Ishikawa (cell line): ENCODE data around the gene ZNF365.

Experiments used
- CEBPB ChIP-seq: IDR thresholded peaks from 2 replicates; pipeline ENCODE4 v1.6.1; 2012
- CREB1 ChIP-seq: IDR thresholded peaks from 2 replicates; pipeline ENCODE4 v1.6.1; 2012; ENCODE audit warnings: low read depth
- EGR1 ChIP-seq: IDR thresholded peaks from 2 replicates; pipeline ENCODE4 v1.6.1; 2012
- EP300 ChIP-seq: IDR thresholded peaks from 2 replicates; pipeline ENCODE4 v1.6.1; 2012; ENCODE audit warnings: borderline replicate concordance
- FOXM1 ChIP-seq: IDR thresholded peaks from 2 replicates; pipeline ENCODE4 v1.6.1; 2012; ENCODE audit warnings: low read depth, borderline replicate concordance
- MAX ChIP-seq: IDR thresholded peaks from 2 replicates; pipeline ENCODE4 v1.6.1; 2012
- NFIC ChIP-seq: IDR thresholded peaks from 2 replicates; pipeline ENCODE4 v1.6.1; 2012
- RAD21 ChIP-seq: IDR thresholded peaks from 2 replicates; pipeline ENCODE4 v1.6.1; 2012; ENCODE audit warnings: low read depth
- TAF1 ChIP-seq: IDR thresholded peaks from 2 replicates; pipeline ENCODE4 v1.6.1; 2012; ENCODE audit warnings: low read depth, mild to moderate bottlenecking
- TCF12 ChIP-seq: IDR thresholded peaks from 2 replicates; pipeline ENCODE4 v1.6.1; 2012; ENCODE audit warnings: low read depth
- TEAD4 ChIP-seq: IDR thresholded peaks from 2 replicates; pipeline ENCODE4 v1.6.1; 2012
- USF1 ChIP-seq: IDR thresholded peaks from 2 replicates; pipeline ENCODE4 v1.6.1; 2012
- YY1 ChIP-seq: IDR thresholded peaks from 2 replicates; pipeline ENCODE4 v1.6.1; 2012; ENCODE audit warnings: low read depth
- ZBTB7A ChIP-seq: IDR thresholded peaks from 2 replicates; pipeline ENCODE4 v1.6.1; 2012; ENCODE audit warnings: low read depth
- TF ChIP-seq, protein P1 (sequence below): IDR thresholded peaks from 2 replicates; pipeline ENCODE4 v1.6.1; 2012; ENCODE audit warnings: low read depth, mild to moderate bottlenecking

The ZNF365 gene

DNA sequence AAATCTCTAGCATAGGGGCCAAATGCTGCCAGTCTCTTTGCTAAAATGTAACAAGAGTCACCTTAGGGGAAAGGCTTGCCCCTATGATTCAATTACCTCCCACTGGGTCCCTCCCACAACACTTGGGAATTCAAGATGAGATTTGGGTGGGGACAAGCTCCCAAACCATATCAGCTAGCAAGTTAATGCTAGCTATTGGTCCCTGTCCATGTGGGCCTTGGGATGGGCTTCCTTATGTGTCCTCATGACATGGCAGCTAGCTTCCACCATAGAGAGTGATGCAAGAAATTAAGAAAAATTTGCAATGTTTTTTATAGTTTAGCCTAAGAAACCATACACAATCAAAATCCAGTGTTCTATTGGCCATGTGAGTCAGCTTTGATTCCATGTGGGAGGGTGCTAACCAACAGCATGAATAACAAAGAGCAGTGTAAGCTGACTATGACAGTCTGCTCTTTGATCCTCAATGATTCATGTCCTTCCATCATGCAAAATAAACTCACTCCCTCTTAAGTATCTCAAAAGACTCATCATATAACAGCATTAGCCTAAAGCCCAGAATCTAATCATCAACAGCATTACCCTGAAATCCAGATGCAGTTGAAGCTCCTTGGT, 21.7 kb upstream of the ZNF365 start:
- TF ChIP-seq MAX (no peak), CREB1 (no peak), NFIC (no peak), TCF12 (no peak), EP300 (no peak), USF1 (no peak), RAD21 (no peak), YY1 (no peak), CEBPB (no peak), ZBTB7A (no peak)
- TF ChIP-seq, protein P1, sequence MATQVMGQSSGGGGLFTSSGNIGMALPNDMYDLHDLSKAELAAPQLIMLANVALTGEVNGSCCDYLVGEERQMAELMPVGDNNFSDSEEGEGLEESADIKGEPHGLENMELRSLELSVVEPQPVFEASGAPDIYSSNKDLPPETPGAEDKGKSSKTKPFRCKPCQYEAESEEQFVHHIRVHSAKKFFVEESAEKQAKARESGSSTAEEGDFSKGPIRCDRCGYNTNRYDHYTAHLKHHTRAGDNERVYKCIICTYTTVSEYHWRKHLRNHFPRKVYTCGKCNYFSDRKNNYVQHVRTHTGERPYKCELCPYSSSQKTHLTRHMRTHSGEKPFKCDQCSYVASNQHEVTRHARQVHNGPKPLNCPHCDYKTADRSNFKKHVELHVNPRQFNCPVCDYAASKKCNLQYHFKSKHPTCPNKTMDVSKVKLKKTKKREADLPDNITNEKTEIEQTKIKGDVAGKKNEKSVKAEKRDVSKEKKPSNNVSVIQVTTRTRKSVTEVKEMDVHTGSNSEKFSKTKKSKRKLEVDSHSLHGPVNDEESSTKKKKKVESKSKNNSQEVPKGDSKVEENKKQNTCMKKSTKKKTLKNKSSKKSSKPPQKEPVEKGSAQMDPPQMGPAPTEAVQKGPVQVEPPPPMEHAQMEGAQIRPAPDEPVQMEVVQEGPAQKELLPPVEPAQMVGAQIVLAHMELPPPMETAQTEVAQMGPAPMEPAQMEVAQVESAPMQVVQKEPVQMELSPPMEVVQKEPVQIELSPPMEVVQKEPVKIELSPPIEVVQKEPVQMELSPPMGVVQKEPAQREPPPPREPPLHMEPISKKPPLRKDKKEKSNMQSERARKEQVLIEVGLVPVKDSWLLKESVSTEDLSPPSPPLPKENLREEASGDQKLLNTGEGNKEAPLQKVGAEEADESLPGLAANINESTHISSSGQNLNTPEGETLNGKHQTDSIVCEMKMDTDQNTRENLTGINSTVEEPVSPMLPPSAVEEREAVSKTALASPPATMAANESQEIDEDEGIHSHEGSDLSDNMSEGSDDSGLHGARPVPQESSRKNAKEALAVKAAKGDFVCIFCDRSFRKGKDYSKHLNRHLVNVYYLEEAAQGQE = no peak

DNA sequence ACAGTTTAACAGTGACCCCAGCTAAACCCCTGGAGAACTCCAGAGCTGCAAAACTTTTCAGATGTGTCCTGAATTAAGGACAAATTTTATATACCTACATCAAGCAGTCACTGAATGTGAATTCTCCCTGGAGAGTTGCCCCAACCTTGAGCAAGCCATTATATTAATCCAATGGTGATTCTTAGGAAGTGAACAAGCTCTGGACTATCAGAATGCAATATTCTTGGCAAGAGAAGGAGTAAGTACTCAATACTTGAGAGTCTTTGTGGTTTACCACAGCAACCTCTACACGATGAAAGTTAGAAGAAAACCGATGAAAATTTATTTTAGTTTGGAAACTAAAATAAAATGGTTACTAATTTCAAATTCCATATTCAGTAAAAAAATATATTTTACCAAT, 19.3 kb upstream of the ZNF365 start:
- TF ChIP-seq TCF12 (no peak), MAX (no peak)

GRCh38 chr10:62356447-62356846, 17.7 kb upstream of the ZNF365 start:
- TF ChIP-seq FOXM1 = no peak
- no peak for TF ChIP-seq RAD21
- TF ChIP-seq TEAD4 = no peak
- TF ChIP-seq EP300 = no peak
- TF ChIP-seq CEBPB = no peak
- no peak for TF ChIP-seq ZBTB7A
- TF ChIP-seq, protein P1 = no peak
- TF ChIP-seq TCF12 = no peak
- TF ChIP-seq TAF1 = no peak
- TF ChIP-seq USF1 = no peak
- TF ChIP-seq NFIC = no peak
- no peak for TF ChIP-seq EGR1
- TF ChIP-seq YY1 = no peak
- no peak for TF ChIP-seq CREB1
- TF ChIP-seq MAX = no peak

GRCh38 chr10:62373639-62373994, 552 bp upstream of the ZNF365 start:
- TF ChIP-seq TAF1 (no peak), EP300 (no peak), TCF12 (no peak), MAX (no peak), ZBTB7A (no peak), FOXM1 (no peak), USF1 (no peak), EGR1 (no peak), TEAD4 (no peak), NFIC (no peak), RAD21 (no peak)

- TF ChIP-seq CREB1 = no peak
- no peak for TF ChIP-seq ZBTB7A
- TF ChIP-seq NFIC = no peak
- no peak for TF ChIP-seq TAF1
- TF ChIP-seq RAD21 = no peak
- TF ChIP-seq YY1 = no peak
These were observed 917 bp downstream of the ZNF365 start for GRCh38 chr10:62374862-62375710.
